HL-60 (cell line): ENCODE data around the gene CHDH.

ENCODE experiments used
- CTCF ChIP-seq: IDR thresholded peaks from one replicate; pipeline ENCODE4 v1.5.1; 2011; ENCODE audit warnings: low read length, control low read depth, inconsistent platforms; ENCODE audit not compliant: insufficient read depth
- GABPA ChIP-seq: IDR thresholded peaks from 2 replicates; pipeline ENCODE4 v1.6.1; 2012; ENCODE audit warnings: low read depth
- POLR2AphosphoS5 ChIP-seq: IDR thresholded peaks from 2 replicates; pipeline ENCODE4 v1.6.1; 2012; ENCODE audit warnings: low read depth
- SPI1 ChIP-seq: IDR thresholded peaks from 2 replicates; pipeline ENCODE4 v1.6.1; 2012; ENCODE audit warnings: low read depth, mild to moderate bottlenecking, borderline replicate concordance
- TF ChIP-seq, protein P1 (sequence below): IDR thresholded peaks from 2 replicates; pipeline ENCODE4 v1.6.1; 2012; ENCODE audit warnings: low read depth; ENCODE audit not compliant: insufficient replicate concordance

DNA sequence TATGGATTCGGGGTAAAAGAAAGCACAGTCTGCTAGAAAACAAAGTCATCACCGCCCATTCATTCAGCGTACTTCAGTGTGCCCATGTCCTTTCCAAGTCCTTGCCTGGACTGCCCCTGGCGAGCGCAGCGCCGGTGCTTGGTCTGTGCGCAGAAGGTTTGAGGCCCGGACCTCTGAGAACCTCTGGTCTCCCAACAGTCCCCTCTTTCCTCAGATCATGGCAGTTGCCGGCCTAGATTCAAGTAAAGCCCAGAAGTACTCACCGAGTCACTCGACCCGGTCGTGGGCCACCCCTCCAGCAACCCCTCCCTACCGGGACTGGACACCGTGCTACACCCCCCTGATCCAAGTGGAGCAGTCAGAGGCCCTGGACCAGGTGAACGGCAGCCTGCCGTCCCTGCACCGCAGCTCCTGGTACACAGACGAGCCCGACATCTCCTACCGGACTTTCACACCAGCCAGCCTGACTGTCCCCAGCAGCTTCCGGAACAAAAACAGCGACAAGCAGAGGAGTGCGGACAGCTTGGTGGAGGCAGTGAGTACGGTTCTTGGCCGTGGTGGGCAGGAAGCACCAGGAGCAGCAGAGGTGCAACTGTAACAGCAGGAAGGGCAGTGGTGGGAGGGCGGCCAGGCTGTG is 36.3 kb downstream of the CHDH start:
- TF ChIP-seq CTCF (no peak), POLR2AphosphoS5 (no peak), GABPA (no peak), SPI1 (no peak)
- TF ChIP-seq, protein P1, sequence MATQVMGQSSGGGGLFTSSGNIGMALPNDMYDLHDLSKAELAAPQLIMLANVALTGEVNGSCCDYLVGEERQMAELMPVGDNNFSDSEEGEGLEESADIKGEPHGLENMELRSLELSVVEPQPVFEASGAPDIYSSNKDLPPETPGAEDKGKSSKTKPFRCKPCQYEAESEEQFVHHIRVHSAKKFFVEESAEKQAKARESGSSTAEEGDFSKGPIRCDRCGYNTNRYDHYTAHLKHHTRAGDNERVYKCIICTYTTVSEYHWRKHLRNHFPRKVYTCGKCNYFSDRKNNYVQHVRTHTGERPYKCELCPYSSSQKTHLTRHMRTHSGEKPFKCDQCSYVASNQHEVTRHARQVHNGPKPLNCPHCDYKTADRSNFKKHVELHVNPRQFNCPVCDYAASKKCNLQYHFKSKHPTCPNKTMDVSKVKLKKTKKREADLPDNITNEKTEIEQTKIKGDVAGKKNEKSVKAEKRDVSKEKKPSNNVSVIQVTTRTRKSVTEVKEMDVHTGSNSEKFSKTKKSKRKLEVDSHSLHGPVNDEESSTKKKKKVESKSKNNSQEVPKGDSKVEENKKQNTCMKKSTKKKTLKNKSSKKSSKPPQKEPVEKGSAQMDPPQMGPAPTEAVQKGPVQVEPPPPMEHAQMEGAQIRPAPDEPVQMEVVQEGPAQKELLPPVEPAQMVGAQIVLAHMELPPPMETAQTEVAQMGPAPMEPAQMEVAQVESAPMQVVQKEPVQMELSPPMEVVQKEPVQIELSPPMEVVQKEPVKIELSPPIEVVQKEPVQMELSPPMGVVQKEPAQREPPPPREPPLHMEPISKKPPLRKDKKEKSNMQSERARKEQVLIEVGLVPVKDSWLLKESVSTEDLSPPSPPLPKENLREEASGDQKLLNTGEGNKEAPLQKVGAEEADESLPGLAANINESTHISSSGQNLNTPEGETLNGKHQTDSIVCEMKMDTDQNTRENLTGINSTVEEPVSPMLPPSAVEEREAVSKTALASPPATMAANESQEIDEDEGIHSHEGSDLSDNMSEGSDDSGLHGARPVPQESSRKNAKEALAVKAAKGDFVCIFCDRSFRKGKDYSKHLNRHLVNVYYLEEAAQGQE = no peak
